Placental epithelial cell (primary cell): ENCODE measurements around the gene NCR3LG1. TPM values are rescaled to one million over a fixed set of nuclear protein-coding genes. Genes with fewer than 3 reads are reported as not detected.

Source experiments
- total RNA-seq: library from RNA; depleted of rRNA; stranded (reverse); fragments of >200 nt; gene quantifications from 2 replicates; pipeline ENCODE4 v1.2.3, GENCODE V29; 2012

The NCR3LG1 gene
- total RNA-seq, result 0.39 and 1.4 TPM in 2 replicates

DNA sequence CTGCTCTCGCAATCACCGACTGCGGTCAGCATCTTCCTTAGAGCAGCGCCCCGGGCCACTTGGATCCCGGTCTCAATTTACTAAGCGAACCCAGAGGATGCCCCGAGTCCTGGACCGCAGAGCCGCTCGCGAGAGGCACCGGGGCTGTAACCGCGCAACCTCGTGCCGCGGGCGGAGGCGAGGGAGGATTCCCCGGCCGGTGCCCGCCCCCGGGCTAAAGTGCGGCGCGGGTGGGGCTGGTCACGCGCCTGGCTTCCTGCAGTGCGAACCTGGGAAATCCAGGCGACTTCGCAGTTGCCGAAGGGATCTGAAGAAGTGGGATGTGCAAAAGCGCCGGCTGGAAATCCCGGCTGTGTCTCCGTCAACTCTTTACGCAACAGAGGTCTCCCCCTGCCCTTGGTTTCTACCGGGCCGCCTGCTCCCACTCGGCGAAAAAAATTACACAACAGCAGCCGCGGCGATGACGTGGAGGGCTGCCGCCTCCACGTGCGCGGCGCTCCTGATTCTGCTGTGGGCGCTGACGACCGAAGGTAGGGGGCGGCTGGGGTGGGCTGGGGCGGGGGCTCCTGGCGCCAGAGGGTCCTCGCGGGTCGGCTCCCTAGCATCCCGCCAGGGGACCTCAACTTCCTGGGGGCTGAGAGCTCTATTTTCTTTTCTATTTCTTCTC, at the start of gene NCR3LG1:
Gene NCR3LG1 (plus strand): TSS at position 291 of the 667 bp plus-strand sequence. CDS start 170 bp downstream, at position 461.

DNA sequence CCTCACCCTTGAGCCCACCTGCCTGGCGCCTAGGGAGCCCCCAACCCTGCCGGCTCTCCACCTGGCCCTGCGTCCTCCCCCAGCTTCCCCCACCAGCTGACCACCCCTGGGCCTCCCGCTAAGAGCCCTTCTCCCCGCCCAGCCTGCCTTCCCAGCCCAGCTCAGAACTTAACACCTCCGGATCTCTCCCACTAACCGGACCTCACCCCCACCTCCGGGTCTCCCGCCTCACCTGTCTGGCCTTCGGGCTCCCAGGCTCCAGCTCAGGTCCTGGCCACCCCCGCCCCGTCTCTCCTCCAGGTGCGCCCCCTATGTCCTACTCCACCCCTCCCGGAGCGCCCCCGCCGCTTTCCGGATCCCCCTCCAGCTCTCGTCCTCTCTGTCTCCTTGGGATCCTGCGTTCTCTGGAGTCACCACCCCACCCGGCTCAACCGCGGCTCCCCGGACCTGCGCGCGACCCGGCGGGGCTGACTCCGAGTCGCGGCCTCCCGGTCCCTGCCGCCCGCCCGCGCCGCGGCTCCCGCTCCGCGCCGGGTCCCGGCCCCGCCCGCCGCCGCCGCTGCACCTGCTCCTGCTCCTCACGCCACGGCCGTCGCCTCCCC, 37.1 kb downstream of the NCR3LG1 start, which contains the start of gene KCNJ11:
Gene KCNJ11 (minus strand): TSS at position 51 of the 602 bp plus-strand sequence. CDS start 568 bp downstream, outside the sequence.

Other genes starting within 250 kb of the NCR3LG1 start
- 51.8 and 68.5 TPM in 2 replicates for gene PIK3C2A, start 143.8 kb upstream of the NCR3LG1 start, total RNA-seq
- gene NUCB2, start 75.1 kb upstream of the NCR3LG1 start, total RNA-seq, result 48.8 and 66.7 TPM in 2 replicates
- under 0.01 TPM in 1 of 2 replicates, not detected in the other for gene KCNJ11, start 36.9 kb downstream of the NCR3LG1 start, total RNA-seq
- not detected in 2 replicates for gene ABCC8, start 125.0 kb downstream of the NCR3LG1 start, total RNA-seq
- gene USH1C, start 192.6 kb downstream of the NCR3LG1 start, total RNA-seq, result not detected in 2 replicates
- gene OTOG, start 195.5 kb downstream of the NCR3LG1 start, total RNA-seq, result not detected in 2 replicates